NCI-H2196 treated with DMSO at 0.1 percent for 48 hours (cell line): Measurements from ENCODE around the gene PALLD.
A peak's percentile ranks its signal among the peaks of the same experiment; 100 is the strongest.

ENCODE experiments used
- DNase-seq: peaks from one replicate; lab custom pipeline; 2025; ENCODE audit not compliant: unreplicated experiment; lab: John Stamatoyannopoulos, UW

Gene PALLD

DNA sequence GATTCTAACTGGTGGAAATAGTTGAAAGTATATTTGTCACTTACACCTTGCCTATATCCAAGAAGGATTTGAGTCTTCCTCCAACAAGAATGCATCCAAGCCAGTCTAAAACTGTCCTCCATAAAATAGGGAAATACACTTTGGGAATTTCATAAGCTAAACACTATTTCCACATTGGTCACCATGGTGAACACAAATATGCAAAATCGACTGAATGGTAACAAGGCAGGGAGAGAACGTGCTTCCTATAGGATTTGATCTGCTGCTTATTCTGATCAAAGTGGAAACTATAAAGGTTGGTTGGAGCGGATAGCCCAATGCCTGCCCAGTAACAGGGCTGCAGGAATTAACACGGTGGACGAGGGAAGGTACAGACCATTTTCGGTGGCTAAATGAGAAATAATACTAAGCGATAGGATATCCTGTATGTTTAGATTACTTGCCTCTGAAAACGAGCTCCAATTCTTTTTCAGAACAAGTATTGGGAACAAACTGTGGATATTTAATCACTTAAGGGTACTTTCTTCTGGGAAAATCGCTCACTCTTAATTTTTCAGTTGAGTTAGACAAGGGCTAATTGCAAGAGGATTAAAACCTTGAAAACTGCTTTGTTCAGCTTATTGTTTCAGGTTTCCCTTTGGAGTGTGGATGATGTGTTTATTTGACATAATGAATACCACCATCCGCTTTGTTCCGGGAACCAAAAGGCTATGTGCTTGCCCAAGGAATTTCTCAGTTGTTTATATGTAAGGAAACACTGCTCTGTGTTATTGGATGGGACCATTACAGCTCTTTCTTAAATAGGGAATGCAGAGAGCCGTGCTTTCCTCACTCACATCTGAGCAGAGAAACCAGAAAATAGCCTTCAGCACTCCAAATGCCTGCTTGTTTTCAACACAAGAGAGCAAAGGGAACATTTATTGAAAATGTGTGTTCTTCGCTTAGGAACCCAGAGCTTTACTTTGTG is 318.8 kb downstream of the PALLD start:
- DNase-seq, result no peak

- no peak for DNase-seq
Observed at GRCh38 chr4:168817370-168817769, 320.5 kb downstream of the PALLD start.

DNA sequence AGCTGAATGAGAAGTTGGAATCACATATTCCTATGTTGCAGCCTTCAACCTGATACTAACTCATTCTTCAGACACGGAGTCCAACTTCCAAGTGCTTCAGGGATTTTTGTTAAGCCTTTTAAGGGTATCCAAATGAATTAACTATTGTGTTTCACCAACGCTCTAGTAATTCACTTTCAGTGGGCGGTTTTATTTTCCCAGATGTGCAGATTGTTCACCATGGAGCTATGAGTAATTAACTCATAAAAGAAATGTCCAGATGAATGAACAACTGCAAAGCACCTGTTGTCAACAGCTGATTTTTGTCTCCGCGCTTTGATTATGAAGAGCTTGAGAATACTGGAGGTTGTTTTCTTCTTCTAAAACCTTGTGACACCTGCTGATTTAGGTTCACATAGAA is 325.6 kb downstream of the PALLD start:
- no peak for DNase-seq

- DNase-seq, result no peak
Observed at GRCh38 chr4:168825975-168826374, 329.1 kb downstream of the PALLD start.

- no peak for DNase-seq
Observed at GRCh38 chr4:168826620-168827019, 329.8 kb downstream of the PALLD start.

GRCh38 chr4:168830777-168831512 is 334.1 kb downstream of the PALLD start:
- no peak for DNase-seq

- no peak for DNase-seq
Observed at GRCh38 chr4:168831585-168831918, 334.7 kb downstream of the PALLD start.

GRCh38 chr4:168831919-168832762 is 335.3 kb downstream of the PALLD start:
- DNase-seq, result peak; percentile 5

DNA sequence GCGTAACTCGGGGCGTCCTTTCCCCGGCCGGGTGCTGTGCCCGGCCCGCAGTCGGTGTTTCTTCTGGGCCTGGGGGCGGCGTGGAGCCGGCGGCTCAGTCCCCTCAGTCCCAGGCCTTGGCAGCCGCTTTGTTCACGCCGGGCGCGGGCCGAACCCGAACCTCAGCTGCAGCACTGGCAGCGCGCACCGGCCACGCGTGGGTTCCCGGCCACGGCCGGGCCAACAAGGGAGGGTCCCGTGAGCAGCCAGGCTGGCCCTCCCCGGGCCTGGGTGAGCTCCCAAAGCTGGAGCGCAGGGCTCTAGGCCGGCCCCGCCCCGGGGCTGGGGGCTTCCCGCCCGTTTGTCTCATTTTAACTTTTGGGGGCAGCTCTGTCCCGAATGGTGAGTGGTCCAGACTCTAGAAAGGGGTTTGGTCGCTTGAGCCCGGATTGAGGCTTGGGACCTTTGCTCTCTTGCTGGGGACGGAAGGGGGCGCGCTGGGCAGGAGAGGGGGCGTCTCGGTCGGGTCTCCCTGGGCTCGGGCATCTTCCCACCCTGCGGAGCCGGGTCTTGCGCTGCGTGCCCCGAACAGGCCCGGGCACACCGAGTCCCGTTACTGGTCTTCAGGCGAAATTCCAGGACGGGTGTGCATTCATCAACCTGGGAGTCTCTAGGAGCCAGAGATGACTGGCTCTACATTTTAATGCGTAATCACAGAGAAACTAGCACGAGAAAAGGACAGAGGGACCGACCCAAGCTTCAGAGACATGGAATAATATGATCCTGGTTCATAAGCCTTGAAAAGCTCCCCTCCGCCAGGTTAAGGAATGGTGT is 336.1 kb downstream of the PALLD start:
- no peak for DNase-seq

GRCh38 chr4:168833881-168834280 is 337.0 kb downstream of the PALLD start:
- no peak for DNase-seq

DNA sequence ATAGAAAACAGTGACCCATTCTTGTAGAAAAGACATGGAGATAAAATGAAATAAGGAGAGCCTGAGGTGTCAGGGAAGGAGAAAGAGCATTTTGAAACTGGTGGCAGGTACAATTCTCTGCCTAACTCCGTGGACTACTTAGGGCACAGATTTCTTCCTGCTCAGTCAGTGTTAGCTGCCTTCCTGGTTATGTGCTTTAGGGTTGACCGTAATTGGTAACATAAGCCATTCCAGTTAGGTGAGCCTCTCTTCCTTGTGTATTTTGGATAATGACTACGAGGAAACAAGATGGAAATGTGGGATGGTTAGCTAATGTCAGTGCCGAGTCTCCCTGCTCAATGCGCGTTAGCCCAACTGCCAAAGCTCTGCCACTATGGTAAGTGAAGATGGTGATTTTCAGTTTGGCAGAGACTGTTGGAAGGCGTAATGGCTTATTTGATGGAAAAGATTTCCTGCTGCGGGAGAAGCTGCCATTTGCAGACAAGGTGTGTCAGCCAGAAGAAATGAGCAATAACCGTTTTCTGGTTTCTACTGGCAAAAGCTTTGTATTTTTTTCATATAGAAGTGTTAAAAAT is 339.1 kb downstream of the PALLD start:
- no peak for DNase-seq

DNA sequence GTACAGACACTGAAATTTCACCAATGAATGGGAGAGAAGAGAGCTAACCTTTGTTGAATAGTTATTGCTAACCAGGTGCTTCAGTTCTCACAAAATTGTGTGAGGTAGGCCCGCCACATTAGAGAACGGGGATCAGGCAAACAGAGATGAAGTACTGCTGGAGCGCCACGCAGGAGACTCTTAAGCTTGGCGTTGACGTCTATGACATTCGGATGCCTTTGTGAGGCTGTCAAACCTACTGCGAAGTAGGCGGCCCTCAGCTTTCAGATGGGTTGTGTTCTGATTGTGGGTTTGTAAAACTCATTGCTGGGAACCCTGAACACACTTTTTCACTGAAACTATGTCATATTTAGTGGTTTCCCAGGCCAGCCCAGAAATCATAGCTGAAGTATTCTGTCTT is 339.6 kb downstream of the PALLD start:
- no peak for DNase-seq

GRCh38 chr4:168837922-168838321 is 341.1 kb downstream of the PALLD start:
- no peak for DNase-seq

GRCh38 chr4:168839758-168840391 is 343.0 kb downstream of the PALLD start:
- DNase-seq, result no peak

GRCh38 chr4:168840392-168840763 is 343.5 kb downstream of the PALLD start:
- no peak for DNase-seq

- DNase-seq, result no peak
Observed at GRCh38 chr4:168841000-168841671, 344.3 kb downstream of the PALLD start.

DNA sequence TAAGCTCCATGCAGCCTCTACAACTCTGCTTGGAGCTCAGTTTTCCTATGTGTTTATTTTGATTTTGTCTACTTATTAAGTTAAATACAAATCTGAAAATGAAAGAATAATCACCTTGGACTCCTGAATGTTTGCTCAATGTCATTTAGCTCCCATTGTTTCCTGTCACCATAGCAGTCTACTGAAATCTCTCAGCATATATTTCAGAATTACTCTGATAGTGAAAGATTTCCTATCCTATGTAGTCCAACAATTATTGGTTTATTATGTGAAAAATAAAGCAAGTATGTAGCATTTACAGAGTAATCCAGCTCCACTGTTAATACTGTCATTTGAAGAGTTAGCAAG is 344.8 kb downstream of the PALLD start:
- DNase-seq, result no peak

DNA sequence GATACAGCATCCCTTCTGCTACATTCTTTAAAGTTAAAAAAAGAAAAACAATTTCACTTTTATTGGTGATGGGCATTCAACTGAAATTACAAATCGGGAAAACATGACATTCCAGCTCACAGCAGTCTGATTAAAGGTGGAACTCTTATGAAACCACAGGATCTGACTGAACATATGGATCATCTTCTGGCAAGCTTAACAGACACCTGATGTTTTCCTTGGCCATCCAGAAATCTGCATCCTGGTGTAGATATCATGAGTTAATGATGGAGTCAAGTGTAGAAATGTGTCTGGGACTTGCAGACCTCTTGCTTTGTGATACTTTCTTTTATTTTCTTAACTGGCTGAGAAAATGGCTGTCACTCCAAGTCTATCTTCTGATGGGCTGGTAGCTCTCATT is 345.3 kb downstream of the PALLD start:
- no peak for DNase-seq

- DNase-seq, result no peak
Observed at GRCh38 chr4:168843635-168844034, 346.8 kb downstream of the PALLD start.
